GM04503 (cell line): ENCODE measurements around the gene IQSEC3.
"Not testable (repeated sequence)": the region's sequence is repeated elsewhere in the genome, so short reads cannot be mapped to it uniquely, and the experiment has no call there.

ENCODE experiments used
- DNase-seq: peaks from one replicate; pipeline ENCODE4 v3.0.0-alpha.2; 2012; ENCODE audit warnings: low read depth

IQSEC3 gene

GRCh38 chr12:214003-214741, 147.6 kb downstream of the IQSEC3 start, which contains the start of gene SLC6A12:
SLC6A12 (minus strand) TSS chr12:214157; CDS start chr12:209986, 4,171 bp downstream.
- no peak for DNase-seq

GRCh38 chr12:215116-215515, 148.5 kb downstream of the IQSEC3 start:
- no peak for DNase-seq

GRCh38 chr12:217029-217428, 150.5 kb downstream of the IQSEC3 start:
- not testable (repeated sequence) for DNase-seq

GRCh38 chr12:218221-218620, 151.7 kb downstream of the IQSEC3 start:
- DNase-seq, result no peak

GRCh38 chr12:218728-219590, 152.4 kb downstream of the IQSEC3 start:
- no peak for DNase-seq

DNA sequence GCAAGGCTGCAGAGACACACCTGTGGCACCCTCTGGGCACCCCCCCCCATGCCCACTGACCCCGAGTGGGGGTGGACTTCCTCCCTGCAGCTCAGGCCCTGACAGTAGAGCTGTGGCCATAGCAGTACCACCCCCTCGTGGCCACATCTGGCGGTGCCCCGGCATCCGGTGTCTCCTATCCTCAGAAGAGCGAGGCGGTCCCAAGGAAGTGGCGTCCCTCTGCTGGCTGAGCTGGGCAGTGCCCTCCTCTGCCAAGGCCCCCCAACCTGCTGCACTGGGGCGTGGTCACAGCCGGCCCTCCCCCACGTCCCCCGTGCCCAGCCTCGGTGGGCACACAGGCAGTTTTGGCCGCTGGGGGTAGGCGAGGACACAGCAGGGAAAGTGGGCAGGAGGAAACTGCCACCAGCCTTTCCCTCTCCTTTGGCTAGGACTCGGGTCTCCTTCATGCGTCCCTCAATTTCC, 153.4 kb downstream of the IQSEC3 start:
- no peak for DNase-seq

- no peak for DNase-seq
These were observed 153.9 kb downstream of the IQSEC3 start for GRCh38 chr12:220491-220890.

- DNase-seq, result no peak
These were observed 154.5 kb downstream of the IQSEC3 start for GRCh38 chr12:220946-221550.

DNA sequence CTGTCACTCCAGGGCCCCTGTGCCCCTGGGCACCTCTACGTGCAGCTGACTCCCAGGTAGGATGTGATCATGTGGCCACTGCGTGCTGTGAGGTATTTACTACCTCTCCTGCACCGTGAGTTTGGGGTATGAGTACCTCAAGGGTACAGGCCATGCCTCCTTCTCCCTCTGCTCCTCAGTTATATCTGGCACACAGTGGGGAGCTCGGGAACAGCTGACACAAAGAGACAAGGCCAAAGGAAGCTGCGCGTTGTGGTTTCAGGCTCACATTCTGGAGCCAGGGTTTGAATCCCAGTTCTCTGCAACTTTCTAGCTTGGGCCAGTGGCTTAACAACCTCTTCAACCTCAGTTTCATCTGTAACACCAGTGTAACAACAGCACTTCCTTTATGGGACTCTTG, 155.2 kb downstream of the IQSEC3 start:
- no peak for DNase-seq

- DNase-seq, result no peak
These were observed 157.3 kb downstream of the IQSEC3 start for GRCh38 chr12:223841-224240.

DNA sequence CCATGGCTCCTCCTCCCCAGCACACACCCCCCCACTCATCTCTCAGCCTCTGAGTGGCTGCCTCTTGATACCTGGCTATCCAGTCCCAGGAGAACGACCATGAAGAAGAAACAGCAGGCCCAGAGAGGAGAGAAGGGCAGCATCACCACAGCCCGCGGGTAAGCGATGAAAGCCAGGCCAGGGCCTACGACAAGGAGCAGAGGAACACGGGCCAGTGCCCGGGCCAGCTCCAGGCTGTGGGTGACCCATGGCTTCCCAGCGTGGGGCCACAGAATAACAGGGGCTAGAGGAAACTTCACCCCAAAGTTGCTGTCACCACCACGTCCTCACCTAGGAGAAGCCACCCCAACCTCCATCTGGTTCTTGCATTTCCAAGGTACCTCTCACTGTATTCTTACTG, 157.8 kb downstream of the IQSEC3 start:
- DNase-seq, result no peak

DNA sequence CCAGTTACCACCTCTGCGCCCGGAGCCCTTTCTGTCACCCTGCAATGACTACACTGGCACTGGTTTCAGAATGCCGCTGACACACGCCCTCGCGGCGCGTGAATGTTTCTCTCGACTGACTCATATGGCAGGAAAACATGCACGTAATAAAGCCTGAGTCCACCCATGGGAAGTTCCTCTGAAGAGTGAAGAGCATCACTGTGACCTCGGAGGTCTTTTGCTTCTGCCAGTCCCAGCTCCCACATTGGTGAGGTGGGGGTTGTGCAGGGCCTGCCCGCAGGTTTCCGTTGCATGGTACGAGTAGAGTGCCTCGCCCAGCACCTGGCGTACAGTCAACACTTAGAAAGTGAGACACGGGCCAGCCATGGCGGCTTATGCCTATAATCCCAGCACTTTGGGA, 158.4 kb downstream of the IQSEC3 start:
- no peak for DNase-seq

- no peak for DNase-seq
These were observed 159.8 kb downstream of the IQSEC3 start for GRCh38 chr12:226401-226800.

- DNase-seq, result no peak
These were observed 160.8 kb downstream of the IQSEC3 start for GRCh38 chr12:227286-227915.
